IMR-90 (cell line): ENCODE data around the gene PRKACB.

Experiments used
- CEBPB ChIP-seq: IDR thresholded peaks from 2 replicates; pipeline ENCODE4 v1.6.1; 2012; ENCODE audit warnings: low read depth, low read length, improper control_type of control experiment
- MAFK ChIP-seq: IDR thresholded peaks from 2 replicates; pipeline ENCODE4 v1.6.1; 2012; ENCODE audit warnings: low read depth, low read length, improper control_type of control experiment
- MAZ ChIP-seq: IDR thresholded peaks from 2 replicates; pipeline ENCODE4 v1.6.1; 2012; ENCODE audit warnings: low read depth, mild to moderate bottlenecking, low read length, improper control_type of control experiment, moderate library complexity, borderline replicate concordance
- POLR2A ChIP-seq: IDR thresholded peaks from 2 replicates; pipeline ENCODE4 v1.6.1; 2012; ENCODE audit warnings: mild to moderate bottlenecking, low read depth, low read length
- RAD21 ChIP-seq: IDR thresholded peaks from 2 replicates; pipeline ENCODE4 v1.6.1; 2012; ENCODE audit warnings: low read length, improper control_type of control experiment
- TF ChIP-seq, protein P1 (sequence below): conservative IDR thresholded peaks from 2 replicates; pipeline ENCODE4 v1.5.1; 2012; ENCODE audit warnings: mild to moderate bottlenecking, low read depth, low read length, improper control_type of control experiment
- TF ChIP-seq, protein P2 (sequence below): fragments of 150-350 bp; IDR thresholded peaks from 2 replicates; pipeline ENCODE4 v1.6.1; 2017; ENCODE audit warnings: mild to moderate bottlenecking, antibody characterized with exemption, low read length, low read depth

DNA sequence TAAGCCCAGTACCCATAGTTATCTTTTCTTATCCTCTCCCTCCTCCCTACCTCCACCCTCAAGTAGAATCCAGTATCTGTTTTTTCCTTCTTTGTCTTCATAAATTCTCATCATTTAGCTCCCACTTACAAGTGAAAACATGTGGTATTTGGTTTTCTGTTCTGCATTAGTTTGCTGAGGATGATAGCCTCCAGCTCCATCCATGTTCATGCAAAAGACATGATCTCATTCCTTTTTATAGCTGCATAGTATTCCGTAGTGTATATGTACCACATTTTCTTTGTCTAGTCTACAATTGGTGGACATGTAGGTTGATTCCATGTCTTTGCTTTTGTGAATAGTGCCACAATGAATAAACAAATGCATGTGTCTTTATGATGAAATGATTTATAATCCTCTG is 55.2 kb downstream of the PRKACB start:
- TF ChIP-seq POLR2A (no peak), MAZ (no peak), RAD21 (no peak), MAFK (no peak), CEBPB (no peak)
- TF ChIP-seq, protein P1, sequence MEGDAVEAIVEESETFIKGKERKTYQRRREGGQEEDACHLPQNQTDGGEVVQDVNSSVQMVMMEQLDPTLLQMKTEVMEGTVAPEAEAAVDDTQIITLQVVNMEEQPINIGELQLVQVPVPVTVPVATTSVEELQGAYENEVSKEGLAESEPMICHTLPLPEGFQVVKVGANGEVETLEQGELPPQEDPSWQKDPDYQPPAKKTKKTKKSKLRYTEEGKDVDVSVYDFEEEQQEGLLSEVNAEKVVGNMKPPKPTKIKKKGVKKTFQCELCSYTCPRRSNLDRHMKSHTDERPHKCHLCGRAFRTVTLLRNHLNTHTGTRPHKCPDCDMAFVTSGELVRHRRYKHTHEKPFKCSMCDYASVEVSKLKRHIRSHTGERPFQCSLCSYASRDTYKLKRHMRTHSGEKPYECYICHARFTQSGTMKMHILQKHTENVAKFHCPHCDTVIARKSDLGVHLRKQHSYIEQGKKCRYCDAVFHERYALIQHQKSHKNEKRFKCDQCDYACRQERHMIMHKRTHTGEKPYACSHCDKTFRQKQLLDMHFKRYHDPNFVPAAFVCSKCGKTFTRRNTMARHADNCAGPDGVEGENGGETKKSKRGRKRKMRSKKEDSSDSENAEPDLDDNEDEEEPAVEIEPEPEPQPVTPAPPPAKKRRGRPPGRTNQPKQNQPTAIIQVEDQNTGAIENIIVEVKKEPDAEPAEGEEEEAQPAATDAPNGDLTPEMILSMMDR = no peak
- TF ChIP-seq, protein P2, sequence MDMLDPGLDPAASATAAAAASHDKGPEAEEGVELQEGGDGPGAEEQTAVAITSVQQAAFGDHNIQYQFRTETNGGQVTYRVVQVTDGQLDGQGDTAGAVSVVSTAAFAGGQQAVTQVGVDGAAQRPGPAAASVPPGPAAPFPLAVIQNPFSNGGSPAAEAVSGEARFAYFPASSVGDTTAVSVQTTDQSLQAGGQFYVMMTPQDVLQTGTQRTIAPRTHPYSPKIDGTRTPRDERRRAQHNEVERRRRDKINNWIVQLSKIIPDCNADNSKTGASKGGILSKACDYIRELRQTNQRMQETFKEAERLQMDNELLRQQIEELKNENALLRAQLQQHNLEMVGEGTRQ = no peak
